GM18505 (cell line): ENCODE results near the gene SCNN1G.

ENCODE experiments used
- ATAC-seq: cut with Tn5 transposase; IDR thresholded peaks from one replicate; pipeline ENCODE4 v1.9.1; 2021; ENCODE audit not compliant: unreplicated experiment
- POLR2A ChIP-seq: IDR thresholded peaks from 4 replicates; pipeline ENCODE4 v1.6.1; 2011; ENCODE audit warnings: borderline replicate concordance; ENCODE audit not compliant: insufficient read depth, insufficient read length; ENCODE audit errors: extremely low read depth

Gene SCNN1G

DNA sequence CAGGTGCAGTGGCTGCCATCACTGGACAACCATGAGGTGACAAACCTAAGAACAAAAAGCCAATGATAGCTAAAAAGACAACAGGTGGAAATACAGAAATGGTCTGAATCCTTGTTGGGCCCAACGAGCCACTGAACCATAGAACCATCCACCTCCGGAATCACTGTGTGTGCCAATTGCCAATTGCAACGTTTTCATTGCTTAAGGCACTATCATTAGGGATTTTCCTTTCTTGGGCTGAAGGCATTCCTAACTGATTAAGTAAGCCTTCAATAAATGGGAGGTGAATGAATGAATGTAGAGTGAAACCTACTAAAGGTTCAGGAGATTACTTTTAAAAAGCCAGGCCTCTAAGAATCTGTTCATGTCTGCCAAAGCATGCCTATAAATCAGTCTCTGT is 36.9 kb upstream of the SCNN1G start:
- no peak for ATAC-seq
- no peak for TF ChIP-seq POLR2A

DNA sequence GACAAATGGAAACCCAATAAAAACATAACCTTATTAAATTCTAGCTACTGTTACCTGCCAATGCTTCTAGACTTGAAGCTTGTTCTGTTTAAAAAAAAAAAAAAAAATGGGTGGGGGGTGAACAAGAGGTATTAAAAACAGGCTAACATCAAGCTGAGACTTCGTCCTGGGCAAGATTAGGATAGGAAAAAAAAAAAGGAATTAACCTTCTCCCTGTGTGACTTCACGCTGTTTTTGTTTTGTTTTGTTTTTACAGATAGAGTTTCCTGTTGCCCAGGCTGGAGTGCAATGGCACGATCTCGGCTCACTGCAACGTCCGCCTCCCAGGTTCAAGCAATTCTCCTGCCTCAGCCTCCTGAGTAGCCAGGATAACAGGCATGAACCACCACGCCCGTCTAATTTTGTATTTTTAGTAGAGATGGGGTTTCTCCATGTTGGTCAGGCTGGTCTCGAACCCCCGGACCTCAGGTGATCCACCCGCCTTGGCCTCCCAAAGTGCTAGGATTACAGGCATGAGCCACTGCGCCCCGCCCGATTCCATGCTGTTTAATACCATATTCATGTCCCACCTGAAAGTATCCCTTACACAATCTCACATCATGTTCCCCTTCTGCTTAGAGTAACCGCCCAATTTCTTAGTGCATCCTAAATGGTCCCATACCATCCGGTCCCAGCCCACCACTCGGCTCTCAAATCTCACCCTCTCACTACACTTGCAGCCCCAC is 35.5 kb upstream of the SCNN1G start:
- no peak for ATAC-seq
- no peak for TF ChIP-seq POLR2A

- no peak for TF ChIP-seq POLR2A
These were observed 34.9 kb upstream of the SCNN1G start for GRCh38 chr16:23147666-23148065.

DNA sequence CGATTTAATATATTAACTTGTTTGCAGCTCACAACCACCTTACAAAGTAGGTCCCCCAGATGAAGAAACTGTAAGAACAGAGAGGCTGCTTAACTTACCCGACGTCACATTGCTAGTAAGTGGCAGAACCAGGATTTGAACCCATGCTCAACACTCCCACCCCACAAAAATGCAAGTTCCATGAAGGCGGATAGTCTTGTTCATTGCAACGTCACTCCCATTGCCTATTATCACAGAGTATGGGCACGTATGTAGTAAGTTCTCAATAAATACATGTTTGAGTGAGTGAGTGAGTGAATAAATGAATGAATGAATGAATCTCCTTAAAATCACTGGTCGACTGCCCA is 34.4 kb upstream of the SCNN1G start:
- no peak for TF ChIP-seq POLR2A
- ATAC-seq, result no peak

More at GRCh38 chr16:23147666-23148065, 34.9 kb upstream of the SCNN1G start:
- ATAC-seq, result no peak

- TF ChIP-seq POLR2A, result no peak
- peak; percentile 38 for ATAC-seq
These were observed 33.9 kb upstream of the SCNN1G start for GRCh38 chr16:23148513-23149266.

- ATAC-seq, result peak; percentile 90
- peak; percentile 21 for TF ChIP-seq POLR2A
These were observed 33.1 kb upstream of the SCNN1G start, which contains the start of gene USP31 for GRCh38 chr16:23149267-23149992. Gene USP31 (minus strand): TSS chr16:23149452. CDS start chr16:23149270, 182 bp downstream.

- TF ChIP-seq POLR2A, result no peak
- ATAC-seq, result no peak
These were observed 32.6 kb upstream of the SCNN1G start for GRCh38 chr16:23149993-23150364.

DNA sequence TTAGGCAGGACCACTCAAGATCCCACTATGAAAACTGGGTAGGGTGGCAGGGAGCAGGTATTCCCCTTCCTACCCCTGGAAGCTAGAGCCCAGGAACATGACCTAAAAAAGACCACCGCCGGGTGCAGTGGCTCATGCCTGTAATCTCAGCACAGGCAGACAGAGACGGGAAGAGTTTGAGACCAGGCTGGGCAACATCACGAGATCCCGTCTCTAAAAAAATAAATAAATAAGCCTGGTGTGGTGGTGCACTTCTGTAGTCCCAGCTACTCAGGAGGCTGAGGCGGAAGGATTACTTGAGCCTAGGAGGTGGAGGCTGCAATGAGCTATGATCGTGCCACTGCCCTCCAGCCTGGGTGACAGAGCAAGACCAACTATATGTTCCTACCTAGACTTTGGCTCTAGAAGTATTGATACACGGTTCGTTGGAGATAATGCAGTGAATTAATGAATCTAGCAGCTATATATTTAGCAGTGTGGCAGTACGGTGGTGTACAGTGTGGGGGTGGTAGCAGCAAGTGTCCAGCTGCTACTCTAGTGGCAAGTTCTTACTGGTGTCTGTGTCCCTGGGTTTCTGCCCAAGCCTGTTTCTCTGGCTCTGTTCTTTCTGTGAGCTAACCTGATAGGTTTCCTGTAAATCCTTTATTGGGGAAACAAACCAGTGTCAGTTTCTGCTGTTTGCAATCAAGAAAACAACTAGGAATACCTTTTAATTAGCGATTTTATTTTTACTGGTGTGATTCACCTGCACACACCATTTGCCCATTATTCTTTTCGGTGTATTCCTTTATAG is 30.0 kb upstream of the SCNN1G start:
- TF ChIP-seq POLR2A, result no peak
- ATAC-seq, result no peak

GRCh38 chr16:23155445-23156049 is 27.0 kb upstream of the SCNN1G start:
- no peak for ATAC-seq
- TF ChIP-seq POLR2A, result no peak

DNA sequence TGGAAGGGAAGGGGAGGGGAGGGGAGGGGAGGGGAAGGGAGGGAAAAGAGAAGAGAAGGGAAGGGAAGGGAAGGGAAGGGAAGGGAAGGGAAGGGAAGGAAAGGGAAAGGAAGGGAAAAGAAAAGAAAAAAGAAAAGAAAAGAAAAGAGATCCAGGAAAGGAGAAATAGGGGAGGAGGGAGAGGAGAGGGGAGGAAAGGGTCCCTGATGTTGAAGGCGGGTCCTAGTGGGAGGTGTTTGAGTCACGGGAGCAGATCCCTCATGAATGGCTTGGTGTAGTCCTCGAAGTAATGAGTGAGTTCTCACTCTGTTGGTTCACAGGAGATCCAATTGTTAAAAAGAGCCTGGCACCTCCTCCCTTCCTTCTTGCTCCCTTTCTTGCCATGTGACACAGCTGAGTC is 26.4 kb upstream of the SCNN1G start:
- ATAC-seq, result no peak
- TF ChIP-seq POLR2A, result no peak

DNA sequence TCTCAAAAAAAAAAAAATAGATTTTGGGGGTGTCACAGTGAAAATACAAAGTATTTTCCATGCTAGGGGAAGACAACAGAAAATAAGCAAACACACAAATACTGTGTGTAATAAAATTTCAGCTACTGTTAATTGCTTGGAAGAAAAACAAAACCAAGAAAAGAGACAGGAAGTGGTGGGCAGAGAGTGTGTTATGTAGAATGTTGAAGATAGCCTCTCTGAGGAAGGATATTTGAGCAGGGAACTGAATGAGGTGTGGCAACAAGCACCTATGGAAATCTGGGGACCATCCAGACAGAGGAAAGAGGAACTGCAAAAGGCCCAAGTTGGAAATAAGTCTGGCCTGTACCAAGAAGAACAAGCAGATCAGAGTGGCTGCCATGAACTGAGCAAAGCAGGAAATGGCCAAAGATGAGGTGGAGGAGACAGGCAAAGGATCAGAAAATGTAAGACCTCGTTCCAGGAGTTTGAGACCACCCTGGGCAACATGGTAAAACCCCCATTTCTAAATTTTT is 25.5 kb upstream of the SCNN1G start:
- no peak for TF ChIP-seq POLR2A
- no peak for ATAC-seq

DNA sequence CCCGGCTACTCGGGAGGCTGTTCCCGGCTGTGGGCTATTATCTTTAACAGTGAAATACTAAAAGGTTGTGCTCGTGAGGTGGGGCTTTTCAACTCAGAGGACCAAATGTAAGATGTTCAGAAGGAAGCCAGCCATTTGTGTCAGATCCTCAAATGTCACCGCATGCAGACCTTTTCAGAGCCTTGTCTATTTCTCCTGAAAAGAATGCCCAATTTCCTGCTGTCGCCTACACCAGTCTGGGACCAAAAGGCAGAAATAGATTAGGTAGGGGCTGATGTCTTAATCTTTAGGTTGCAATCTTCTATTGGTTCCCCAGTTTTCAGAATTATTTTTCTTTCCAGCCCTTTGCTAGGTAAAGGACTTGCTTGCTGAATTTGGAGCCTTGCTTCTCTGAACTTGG is 24.4 kb upstream of the SCNN1G start:
- ATAC-seq, result no peak
- no peak for TF ChIP-seq POLR2A
